K562 (cell line): ENCODE measurements around the gene FILIP1. TPM values are rescaled to one million over a fixed set of nuclear protein-coding genes. Genes with fewer than 3 reads are reported as not detected.

Experiments
- ATAC-seq: fragments of 200-7000 bp; cut with Tn5 transposase; 3 replicates; pipeline ENCODE4 v1.9.1; 2020; ENCODE audit warnings: moderate library complexity
- BruUV-seq: library from RNA; stranded (reverse); fragments of 400-500 nt; replicated peaks from 2 replicates; lab custom pipeline; 2021; lab: Mats Ljungman, UMichigan
- CTCF ChIA-PET: fragments of 300-600 bp; formaldehyde crosslinking; extraction: SDS; loops from one replicate; lab custom pipeline; 2021; ENCODE audit warnings: low intra/inter-chr PET ratio; lab: Yijun Ruan, JAX
- POLR2A ChIA-PET: fragments of 300-600, 350-650 bp; sonication (Branson Sonifier 250); formaldehyde crosslinking; extraction: SDS; loops from one replicate; lab custom pipeline; 2021; ENCODE audit warnings: antibody characterized with exemption, inconsistent platforms; lab: Yijun Ruan, JAX
- DNase-seq, 4 experiments: peaks; one replicate each; pipeline versions ENCODE4 v3.0.0 to v3.0.0-alpha.2; 2011 to 2018; ENCODE audit warnings: low spot score in 3 of 4, mixed read lengths in 3 of 4; ENCODE audit errors: extremely low read depth in 1 of 4
- FAIRE-seq: peaks from 2 replicates; lab custom pipeline; 2011; peaks lifted over from hg19 to GRCh38; lab: Jason Lieb, UNC
- H2AFZ ChIP-seq: 2 replicates; pipeline ENCODE4 v1.6.0; 2011; ENCODE audit warnings: low read depth, low read length, control low read depth, inconsistent platforms
- H3K27ac ChIP-seq: fragments of 200-600 bp; 3 replicates; pipeline ENCODE4 v1.8.0; 2011; ENCODE audit warnings: low read depth, mild to moderate bottlenecking, control low read depth, inconsistent platforms, low read length, moderate library complexity, mixed read lengths; ENCODE audit errors: extremely low read depth
- H3K27me3 ChIP-seq, 2 experiments: fragments of 300-600 bp in 1 of 2; 2 replicates in 1 of 2; 3 replicates in 1 of 2; pipeline versions ENCODE4 v1.6.0 to v1.8.0; 2011; ENCODE audit warnings: inconsistent platforms in 2 of 2, low read length in 2 of 2, mild to moderate bottlenecking in 1 of 2, mixed read lengths in 1 of 2, moderate library complexity in 1 of 2; ENCODE audit not compliant: control insufficient read depth in 2 of 2, insufficient read depth in 2 of 2
- H3K36me3 ChIP-seq: fragments of 300-600 bp; 3 replicates; pipeline ENCODE4 v1.8.0; 2011; ENCODE audit warnings: mild to moderate bottlenecking, low read length, inconsistent platforms; ENCODE audit not compliant: control insufficient read depth, insufficient read depth
- H3K4me1 ChIP-seq, 2 experiments: fragments of 200-600 bp in 1 of 2; replicated peaks in 1 of 2; 2 replicates in 1 of 2; 3 replicates in 1 of 2; pipeline versions ENCODE4 v1.5.1 to v1.8.0; 2011; ENCODE audit warnings: inconsistent platforms in 2 of 2, low read length in 2 of 2, mild to moderate bottlenecking in 1 of 2, mixed read lengths in 1 of 2, moderate library complexity in 1 of 2; ENCODE audit not compliant: control insufficient read depth in 2 of 2, insufficient read depth in 2 of 2
- H3K4me2 ChIP-seq: 2 replicates; pipeline ENCODE4 v1.6.1; 2011; ENCODE audit warnings: low read length, control low read depth, inconsistent platforms, mixed read lengths; ENCODE audit not compliant: insufficient read depth
- H3K4me3 ChIP-seq: fragments of 200-600 bp; sonication (generic), shearing (Covaris generic); 2 replicates; pipeline ENCODE4 v1.5.1; 2016; ENCODE audit warnings: control low read depth, inconsistent platforms
- H3K79me2 ChIP-seq: fragments of 200-600 bp; 3 replicates; pipeline ENCODE4 v1.8.0; 2011; ENCODE audit warnings: low read length, inconsistent platforms; ENCODE audit not compliant: control insufficient read depth, insufficient read depth
- H3K9ac ChIP-seq, 2 experiments: 2 replicates each; pipeline versions ENCODE4 v1.6.0 to v1.6.1; 2011; ENCODE audit warnings: low read depth in 2 of 2, low read length in 2 of 2, control low read depth in 1 of 2, inconsistent platforms in 1 of 2, mild to moderate bottlenecking in 1 of 2, mixed read lengths in 1 of 2; ENCODE audit not compliant: insufficient read depth in 1 of 2
- H3K9me1 ChIP-seq: one replicate; pipeline ENCODE4 v1.6.0; 2011; ENCODE audit warnings: inconsistent platforms, mild to moderate bottlenecking, low read length, moderate library complexity; ENCODE audit not compliant: control insufficient read depth, insufficient read depth
- H3K9me3 ChIP-seq: replicated peaks from 2 replicates; pipeline ENCODE4 v1.5.1; 2011; ENCODE audit warnings: low read depth, low read length, inconsistent platforms; ENCODE audit not compliant: control insufficient read depth, insufficient read depth
- H4K20me1 ChIP-seq: replicated peaks from 2 replicates; pipeline ENCODE4 v1.6.1; 2011; ENCODE audit warnings: low read length, inconsistent platforms, mixed read lengths; ENCODE audit not compliant: control insufficient read depth, insufficient read depth
- DIDO1 ChIP-seq: fragments of 450-650 bp; IDR thresholded peaks from 2 replicates; pipeline ENCODE4 v1.6.1; 2016; ENCODE audit warnings: low read depth, missing biosample characterization, missing genetic modification characterization
- POLR3A ChIP-seq: IDR thresholded peaks from 2 replicates; pipeline ENCODE4 v1.6.1; 2011; ENCODE audit warnings: borderline replicate concordance, mild to moderate bottlenecking, moderate library complexity; ENCODE audit not compliant: insufficient read length, insufficient read depth; ENCODE audit errors: extremely low read depth
- RBBP5 ChIP-seq: fragments of 200-600 bp; sonication (generic); IDR thresholded peaks from 2 replicates; pipeline ENCODE4 v1.6.1; 2012; ENCODE audit warnings: borderline replicate concordance, mild to moderate bottlenecking, low read length, control low read depth, inconsistent platforms; ENCODE audit not compliant: insufficient read depth, poor library complexity, severe bottlenecking
- RUNX1 ChIP-seq: sonication (generic); IDR thresholded peaks from 2 replicates; pipeline ENCODE4 v1.6.1; 2016; ENCODE audit warnings: antibody characterized with exemption, low read depth
- ZBTB1 ChIP-seq: sonication (generic); formaldehyde crosslinking; IDR thresholded peaks from 2 replicates; pipeline ENCODE4 v1.8.1; 2023; ENCODE audit warnings: missing genetic modification reagents, low read depth, mild to moderate bottlenecking, borderline replicate concordance
- ZC3H8 ChIP-seq: fragments of 450-650 bp; IDR thresholded peaks from 2 replicates; pipeline ENCODE4 v1.6.1; 2017
- ZNF212 ChIP-seq: fragments of 450-650 bp; formaldehyde crosslinking; IDR thresholded peaks from 2 replicates; pipeline ENCODE4 v1.4.0; 2020; ENCODE audit warnings: mild to moderate bottlenecking
- ZNF224 ChIP-seq: sonication (generic); formaldehyde crosslinking; IDR thresholded peaks from 2 replicates; pipeline ENCODE4 v1.8.0; 2022; ENCODE audit warnings: mild to moderate bottlenecking, missing genetic modification reagents
- ZNF696 ChIP-seq: fragments of 250-450 bp; sonication (Bioruptor Pico); conservative IDR thresholded peaks from 2 replicates; pipeline ENCODE4 v1.4.0; 2020; ENCODE audit warnings: mild to moderate bottlenecking, moderate library complexity
- ZNF830 ChIP-seq: fragments of 250-450 bp; sonication (Bioruptor Pico); IDR thresholded peaks from 2 replicates; pipeline ENCODE4 v1.5.0; 2021; ENCODE audit warnings: mild to moderate bottlenecking
- WGBS: fragments of 100-300 bp; shearing (Covaris generic); methylation state at CpG from one replicate; pipeline ENCODE4 v1.1.6; 2016; ENCODE audit warnings: low coverage, mixed read lengths; ENCODE audit not compliant: insufficient coverage; ENCODE audit errors: missing lambda C conversion rate; 5-methylcytosine and 5-hydroxymethylcytosine counted together
- in situ Hi-C: fragments of 300-500 bp; cut with MboI; formaldehyde crosslinking; loops from 4 replicates; pipeline ENCODE4 v1.15.0; 2018; ENCODE audit warnings: inconsistent platforms, mixed read lengths
- intact Hi-C: fragments of 100-400 bp; cut with micrococcal nuclease; formaldehyde crosslinking; loops from 2 replicates; pipeline ENCODE4 v1.14.2; 2022
- polyA plus RNA-seq, 8 experiments: library from polyadenylated mRNA; depleted of rRNA in 4 of 8; stranded (reverse) in 5 of 8; unstranded in 3 of 8; fragments of >200 nt; fragmentation: Nextera tagmentation in 2 of 8; fragmentation: Illumina TruSeq in 1 of 8; extraction: Ambion mirVana in 2 of 8; extraction: Trizol in 1 of 8; gene quantifications; 2 replicates each; pipeline versions ENCODE4 v1.2.1 to v1.2.3, GENCODE V29; 2011 to 2014; ENCODE audit warnings: inconsistent platforms in 1 of 8, missing spikeins in 1 of 8
- total RNA-seq, 7 experiments: library from RNA; depleted of rRNA in 6 of 7; stranded (reverse); fragments of >200 nt in 6 of 7; fragmentation: Illumina TruSeq in 2 of 7; extraction: Trizol in 2 of 7; gene quantifications; 2 replicates each; pipeline versions ENCODE4 v1.2.1 to v1.2.3, GENCODE V29; 2011 to 2021; ENCODE audit warnings: low replicate concordance in 1 of 7
- TF ChIP-seq, protein P1 (sequence below): fragments of 450-650 bp; IDR thresholded peaks from 2 replicates; pipeline ENCODE4 v1.6.1; 2016; ENCODE audit warnings: missing biosample characterization, missing genetic modification characterization
- TF ChIP-seq, protein P2 (sequence below): fragments of 200-600 bp; sonication (generic); IDR thresholded peaks from one replicate; pipeline ENCODE4 v1.6.1; 2012; ENCODE audit warnings: mild to moderate bottlenecking, low read depth, low read length, inconsistent platforms

Gene FILIP1
- total and polyA plus RNA-seq, 9 of the 15 experiments (the other 6 are each of a cell fraction or from before 2014, with no cell fraction given): 0.03 to 0.25 (median 0.10) TPM; not detected in 1

DNA sequence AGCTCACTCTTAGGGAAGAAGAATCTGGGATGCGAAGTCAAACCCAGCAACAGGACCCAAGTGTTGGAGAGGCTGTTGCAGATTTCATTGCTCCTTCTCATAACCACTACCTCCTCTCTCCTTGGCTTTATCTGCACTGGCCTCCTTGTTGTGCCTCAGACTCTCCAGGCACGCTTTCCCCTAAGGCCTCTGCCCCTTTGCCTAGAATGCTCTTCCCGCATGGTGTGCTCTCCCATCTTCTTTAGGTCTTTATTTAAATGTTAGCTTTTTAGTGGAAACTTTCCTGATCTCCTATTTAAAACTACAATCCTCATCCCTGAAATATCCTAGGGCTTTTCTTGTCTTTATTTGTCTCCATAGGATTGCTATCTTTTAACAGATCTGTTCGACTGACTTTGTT, 114.1 kb downstream of the FILIP1 start:
- H3K36me3 ChIP-seq: no peaks in the 10 kb centered on the region
- H2AFZ ChIP-seq: no peak overlapping the region
- H3K79me2 ChIP-seq: no peaks in the 10 kb centered on the region
- no TSS peak for BruUV-seq
- no peaks in the 10 kb centered on the region for H4K20me1 ChIP-seq
- ChIA-PET POLR2A (no interaction called here), CTCF (no interaction called here)
- no peak for ATAC-seq
- no peaks in the 10 kb centered on the region for H3K9me1 ChIP-seq
- H3K27ac ChIP-seq: no peak overlapping the region
- no peaks in the 10 kb centered on the region for H3K9me3 ChIP-seq
- no peak overlapping the region for H3K4me3 ChIP-seq
- intact Hi-C loops (no loop called here), in situ Hi-C loops (no loop called here)
- no peak overlapping the region for H3K9ac ChIP-seq
- no peak overlapping the region for H3K4me2 ChIP-seq
- FAIRE-seq: no peak
- no peaks in the 10 kb centered on the region for H3K4me1 ChIP-seq
- peaks cover 0 to 5% of the 10 kb centered on the region in 2 experiments; a peak in 1 of 5 replicates for H3K27me3 ChIP-seq
- DNase-seq: no peak
- TF ChIP-seq DIDO1 (tag) (no peak), ZC3H8 (no peak), ZNF212 (CRISPR knock-in tag) (no peak), ZNF224 (CRISPR knock-in tag) (no peak), ZNF830 (CRISPR knock-in tag) (no peak), POLR3A (no peak), RBBP5 (no peak), ZBTB1 (CRISPR knock-in tag) (no peak), ZNF696 (CRISPR knock-in tag) (no peak), RUNX1 (no peak)
- TF ChIP-seq, protein P1, sequence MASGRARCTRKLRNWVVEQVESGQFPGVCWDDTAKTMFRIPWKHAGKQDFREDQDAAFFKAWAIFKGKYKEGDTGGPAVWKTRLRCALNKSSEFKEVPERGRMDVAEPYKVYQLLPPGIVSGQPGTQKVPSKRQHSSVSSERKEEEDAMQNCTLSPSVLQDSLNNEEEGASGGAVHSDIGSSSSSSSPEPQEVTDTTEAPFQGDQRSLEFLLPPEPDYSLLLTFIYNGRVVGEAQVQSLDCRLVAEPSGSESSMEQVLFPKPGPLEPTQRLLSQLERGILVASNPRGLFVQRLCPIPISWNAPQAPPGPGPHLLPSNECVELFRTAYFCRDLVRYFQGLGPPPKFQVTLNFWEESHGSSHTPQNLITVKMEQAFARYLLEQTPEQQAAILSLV (tag): no peak
- TF ChIP-seq, protein P2, sequence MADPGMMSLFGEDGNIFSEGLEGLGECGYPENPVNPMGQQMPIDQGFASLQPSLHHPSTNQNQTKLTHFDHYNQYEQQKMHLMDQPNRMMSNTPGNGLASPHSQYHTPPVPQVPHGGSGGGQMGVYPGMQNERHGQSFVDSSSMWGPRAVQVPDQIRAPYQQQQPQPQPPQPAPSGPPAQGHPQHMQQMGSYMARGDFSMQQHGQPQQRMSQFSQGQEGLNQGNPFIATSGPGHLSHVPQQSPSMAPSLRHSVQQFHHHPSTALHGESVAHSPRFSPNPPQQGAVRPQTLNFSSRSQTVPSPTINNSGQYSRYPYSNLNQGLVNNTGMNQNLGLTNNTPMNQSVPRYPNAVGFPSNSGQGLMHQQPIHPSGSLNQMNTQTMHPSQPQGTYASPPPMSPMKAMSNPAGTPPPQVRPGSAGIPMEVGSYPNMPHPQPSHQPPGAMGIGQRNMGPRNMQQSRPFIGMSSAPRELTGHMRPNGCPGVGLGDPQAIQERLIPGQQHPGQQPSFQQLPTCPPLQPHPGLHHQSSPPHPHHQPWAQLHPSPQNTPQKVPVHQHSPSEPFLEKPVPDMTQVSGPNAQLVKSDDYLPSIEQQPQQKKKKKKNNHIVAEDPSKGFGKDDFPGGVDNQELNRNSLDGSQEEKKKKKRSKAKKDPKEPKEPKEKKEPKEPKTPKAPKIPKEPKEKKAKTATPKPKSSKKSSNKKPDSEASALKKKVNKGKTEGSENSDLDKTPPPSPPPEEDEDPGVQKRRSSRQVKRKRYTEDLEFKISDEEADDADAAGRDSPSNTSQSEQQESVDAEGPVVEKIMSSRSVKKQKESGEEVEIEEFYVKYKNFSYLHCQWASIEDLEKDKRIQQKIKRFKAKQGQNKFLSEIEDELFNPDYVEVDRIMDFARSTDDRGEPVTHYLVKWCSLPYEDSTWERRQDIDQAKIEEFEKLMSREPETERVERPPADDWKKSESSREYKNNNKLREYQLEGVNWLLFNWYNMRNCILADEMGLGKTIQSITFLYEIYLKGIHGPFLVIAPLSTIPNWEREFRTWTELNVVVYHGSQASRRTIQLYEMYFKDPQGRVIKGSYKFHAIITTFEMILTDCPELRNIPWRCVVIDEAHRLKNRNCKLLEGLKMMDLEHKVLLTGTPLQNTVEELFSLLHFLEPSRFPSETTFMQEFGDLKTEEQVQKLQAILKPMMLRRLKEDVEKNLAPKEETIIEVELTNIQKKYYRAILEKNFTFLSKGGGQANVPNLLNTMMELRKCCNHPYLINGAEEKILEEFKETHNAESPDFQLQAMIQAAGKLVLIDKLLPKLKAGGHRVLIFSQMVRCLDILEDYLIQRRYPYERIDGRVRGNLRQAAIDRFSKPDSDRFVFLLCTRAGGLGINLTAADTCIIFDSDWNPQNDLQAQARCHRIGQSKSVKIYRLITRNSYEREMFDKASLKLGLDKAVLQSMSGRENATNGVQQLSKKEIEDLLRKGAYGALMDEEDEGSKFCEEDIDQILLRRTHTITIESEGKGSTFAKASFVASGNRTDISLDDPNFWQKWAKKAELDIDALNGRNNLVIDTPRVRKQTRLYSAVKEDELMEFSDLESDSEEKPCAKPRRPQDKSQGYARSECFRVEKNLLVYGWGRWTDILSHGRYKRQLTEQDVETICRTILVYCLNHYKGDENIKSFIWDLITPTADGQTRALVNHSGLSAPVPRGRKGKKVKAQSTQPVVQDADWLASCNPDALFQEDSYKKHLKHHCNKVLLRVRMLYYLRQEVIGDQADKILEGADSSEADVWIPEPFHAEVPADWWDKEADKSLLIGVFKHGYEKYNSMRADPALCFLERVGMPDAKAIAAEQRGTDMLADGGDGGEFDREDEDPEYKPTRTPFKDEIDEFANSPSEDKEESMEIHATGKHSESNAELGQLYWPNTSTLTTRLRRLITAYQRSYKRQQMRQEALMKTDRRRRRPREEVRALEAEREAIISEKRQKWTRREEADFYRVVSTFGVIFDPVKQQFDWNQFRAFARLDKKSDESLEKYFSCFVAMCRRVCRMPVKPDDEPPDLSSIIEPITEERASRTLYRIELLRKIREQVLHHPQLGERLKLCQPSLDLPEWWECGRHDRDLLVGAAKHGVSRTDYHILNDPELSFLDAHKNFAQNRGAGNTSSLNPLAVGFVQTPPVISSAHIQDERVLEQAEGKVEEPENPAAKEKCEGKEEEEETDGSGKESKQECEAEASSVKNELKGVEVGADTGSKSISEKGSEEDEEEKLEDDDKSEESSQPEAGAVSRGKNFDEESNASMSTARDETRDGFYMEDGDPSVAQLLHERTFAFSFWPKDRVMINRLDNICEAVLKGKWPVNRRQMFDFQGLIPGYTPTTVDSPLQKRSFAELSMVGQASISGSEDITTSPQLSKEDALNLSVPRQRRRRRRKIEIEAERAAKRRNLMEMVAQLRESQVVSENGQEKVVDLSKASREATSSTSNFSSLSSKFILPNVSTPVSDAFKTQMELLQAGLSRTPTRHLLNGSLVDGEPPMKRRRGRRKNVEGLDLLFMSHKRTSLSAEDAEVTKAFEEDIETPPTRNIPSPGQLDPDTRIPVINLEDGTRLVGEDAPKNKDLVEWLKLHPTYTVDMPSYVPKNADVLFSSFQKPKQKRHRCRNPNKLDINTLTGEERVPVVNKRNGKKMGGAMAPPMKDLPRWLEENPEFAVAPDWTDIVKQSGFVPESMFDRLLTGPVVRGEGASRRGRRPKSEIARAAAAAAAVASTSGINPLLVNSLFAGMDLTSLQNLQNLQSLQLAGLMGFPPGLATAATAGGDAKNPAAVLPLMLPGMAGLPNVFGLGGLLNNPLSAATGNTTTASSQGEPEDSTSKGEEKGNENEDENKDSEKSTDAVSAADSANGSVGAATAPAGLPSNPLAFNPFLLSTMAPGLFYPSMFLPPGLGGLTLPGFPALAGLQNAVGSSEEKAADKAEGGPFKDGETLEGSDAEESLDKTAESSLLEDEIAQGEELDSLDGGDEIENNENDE: no peak
- 0% methylated on average over 4 of the region's 4 CpGs for WGBS
